Skeletal muscle tissue (tissue), 4 donors: Measurements from ENCODE around the gene VPS26B. TPM values are rescaled to one million over a fixed set of nuclear protein-coding genes. Genes with fewer than 3 reads are reported as not detected.

Experiments
- H3K27ac ChIP-seq: one replicate; pipeline ENCODE4 v1.7.0; 2013; ENCODE audit warnings: mild to moderate bottlenecking, low read depth, low read length, inconsistent platforms
- H3K27me3 ChIP-seq, 3 donors: one replicate each; pipeline ENCODE4 v1.7.0; 2013; ENCODE audit warnings: low read length in 3 of 3; ENCODE audit not compliant: control insufficient read depth in 3 of 3, insufficient read depth in 3 of 3
- H3K36me3 ChIP-seq, 3 donors: one replicate each; pipeline ENCODE4 v1.7.0; 2013; ENCODE audit warnings: low read length in 3 of 3; ENCODE audit not compliant: control insufficient read depth in 3 of 3, insufficient read depth in 3 of 3
- H3K4me1 ChIP-seq, 3 donors: one replicate each; pipeline ENCODE4 v1.7.0; 2013; ENCODE audit warnings: low read length in 3 of 3, mild to moderate bottlenecking in 3 of 3; ENCODE audit not compliant: control insufficient read depth in 3 of 3, insufficient read depth in 3 of 3
- H3K4me3 ChIP-seq, 3 donors: one replicate each; pipeline ENCODE4 v1.7.0; 2013; ENCODE audit warnings: low read length in 3 of 3
- H3K9ac ChIP-seq, 3 donors: one replicate each; pipeline ENCODE4 v1.7.0; 2013; ENCODE audit warnings: low read length in 3 of 3, mild to moderate bottlenecking in 3 of 3, moderate library complexity in 2 of 3, low read depth in 1 of 3
- H3K9me3 ChIP-seq, 3 donors: one replicate each; pipeline ENCODE4 v1.7.0; 2013; ENCODE audit warnings: low read length in 3 of 3; ENCODE audit not compliant: control insufficient read depth in 3 of 3
- total RNA-seq: library from RNA; depleted of rRNA; stranded (reverse); fragments of >200 nt; gene quantifications from one replicate; pipeline ENCODE4 v1.2.3, GENCODE V29; 2014
- donor health status: Osteomylitis.

VPS26B gene
- total RNA-seq, 1 donor from 2014 or later, result 19.8 TPM

- H3K27me3 ChIP-seq, result no peaks in the 10 kb centered on the region
- H3K4me1 ChIP-seq, result peaks cover 23 to 49% (median 23%) of the 10 kb centered on the region in 3 donors
- no peaks in the 10 kb centered on the region for H3K9me3 ChIP-seq
- H3K27ac ChIP-seq, result no peak overlapping the region
- H3K9ac ChIP-seq, result no peak overlapping the region
- peaks cover 7 to 9% (median 9%) of the 10 kb centered on the region in 3 donors for H3K36me3 ChIP-seq
- H3K4me3 ChIP-seq, result no peak overlapping the region
Measured at GRCh38 chr11:134230339-134230738, 5.9 kb downstream of the VPS26B start.

- Histone ChIP-seq H3K9ac (no peak overlapping the region), H3K27ac (no peak overlapping the region), H3K9me3 (no peaks in the 10 kb centered on the region), H3K4me3 (no peak overlapping the region), H3K4me1 (peaks cover 6 to 32% (median 8%) of the 10 kb centered on the region in 3 donors), H3K36me3 (peaks cover 7 to 18% (median 10%) of the 10 kb centered on the region in 3 donors), H3K27me3 (no peaks in the 10 kb centered on the region)
Measured at GRCh38 chr11:134231958-134232659, 7.6 kb downstream of the VPS26B start.

GRCh38 chr11:134233729-134234179 is 9.3 kb downstream of the VPS26B start:
- peaks cover 10 to 25% (median 13%) of the 10 kb centered on the region in 3 donors for H3K36me3 ChIP-seq
- H3K27ac ChIP-seq, result no peak overlapping the region
- peaks cover 4 to 23% (median 8%) of the 10 kb centered on the region in 3 donors for H3K4me1 ChIP-seq
- H3K9ac ChIP-seq, result no peak overlapping the region
- no peak overlapping the region for H3K4me3 ChIP-seq
- no peaks in the 10 kb centered on the region for H3K27me3 ChIP-seq
- no peaks in the 10 kb centered on the region for H3K9me3 ChIP-seq

- H3K4me1 ChIP-seq, result peaks cover 0 to 15% (median 5%) of the 10 kb centered on the region in 3 donors
- H3K27ac ChIP-seq, result no peak overlapping the region
- H3K36me3 ChIP-seq, result peaks cover 22 to 40% (median 27%) of the 10 kb centered on the region in 3 donors
- H3K27me3 ChIP-seq, result no peaks in the 10 kb centered on the region
- no peak overlapping the region for H3K4me3 ChIP-seq
- no peaks in the 10 kb centered on the region for H3K9me3 ChIP-seq
- H3K9ac ChIP-seq, result no peak overlapping the region
Measured at GRCh38 chr11:134235399-134235798, 10.9 kb downstream of the VPS26B start.

GRCh38 chr11:134236834-134237556 is 12.5 kb downstream of the VPS26B start:
- Histone ChIP-seq H3K9ac (no peak overlapping the region), H3K9me3 (no peaks in the 10 kb centered on the region), H3K27ac (no peak overlapping the region), H3K4me3 (no peak overlapping the region), H3K4me1 (peaks cover 0 to 9% (median 0%) of the 10 kb centered on the region in 3 donors), H3K27me3 (no peaks in the 10 kb centered on the region), H3K36me3 (peaks cover 32 to 52% (median 39%) of the 10 kb centered on the region in 3 donors)

- Histone ChIP-seq H3K36me3 (peaks cover 37 to 57% (median 45%) of the 10 kb centered on the region in 3 donors), H3K27me3 (no peaks in the 10 kb centered on the region), H3K27ac (no peak overlapping the region), H3K9me3 (no peaks in the 10 kb centered on the region), H3K4me1 (peaks cover 0 to 6% (median 0%) of the 10 kb centered on the region in 3 donors), H3K4me3 (no peak overlapping the region), H3K9ac (no peak overlapping the region)
Measured at GRCh38 chr11:134237557-134237922, 13.1 kb downstream of the VPS26B start.

GRCh38 chr11:134238956-134239355 is 14.5 kb downstream of the VPS26B start:
- Histone ChIP-seq H3K4me1 (no peaks in the 10 kb centered on the region), H3K27me3 (no peaks in the 10 kb centered on the region), H3K27ac (no peak overlapping the region), H3K36me3 (peaks cover 47 to 71% (median 59%) of the 10 kb centered on the region in 3 donors), H3K9ac (no peak overlapping the region), H3K4me3 (no peak overlapping the region), H3K9me3 (no peaks in the 10 kb centered on the region)

GRCh38 chr11:134240592-134240991 is 16.1 kb downstream of the VPS26B start:
- no peak overlapping the region for H3K4me3 ChIP-seq
- H3K36me3 ChIP-seq, result peaks cover 57 to 76% (median 64%) of the 10 kb centered on the region in 3 donors
- H3K4me1 ChIP-seq, result no peaks in the 10 kb centered on the region
- H3K27ac ChIP-seq, result no peak overlapping the region
- no peak overlapping the region for H3K9ac ChIP-seq
- no peaks in the 10 kb centered on the region for H3K27me3 ChIP-seq
- no peaks in the 10 kb centered on the region for H3K9me3 ChIP-seq

- Histone ChIP-seq H3K9me3 (no peaks in the 10 kb centered on the region), H3K27ac (no peak overlapping the region), H3K4me3 (no peak overlapping the region), H3K9ac (peak overlapping the region in 1 of 3 donors; percentile 11), H3K36me3 (peaks cover 75 to 82% (median 81%) of the 10 kb centered on the region in 3 donors), H3K27me3 (no peaks in the 10 kb centered on the region), H3K4me1 (no peaks in the 10 kb centered on the region)
Measured at GRCh38 chr11:134242376-134242775, 17.9 kb downstream of the VPS26B start.

- Histone ChIP-seq H3K9me3 (no peaks in the 10 kb centered on the region), H3K27ac (no peak overlapping the region), H3K4me3 (no peak overlapping the region), H3K4me1 (no peaks in the 10 kb centered on the region), H3K36me3 (peaks cover 81 to 95% (median 91%) of the 10 kb centered on the region in 3 donors), H3K9ac (no peak overlapping the region), H3K27me3 (no peaks in the 10 kb centered on the region)
Measured at GRCh38 chr11:134243913-134244312, 19.4 kb downstream of the VPS26B start.
